ENCODE data around the gene CLSTN1. TPM values are rescaled to one million over a fixed set of nuclear protein-coding genes. Genes with fewer than 3 reads are reported as not detected.

CLSTN1 gene
- total and polyA plus RNA-seq, 10 of the 15 experiments (the other 5 are each of a cell fraction or from before 2014, with no cell fraction given), result 2.7 to 64.4 (median 23.2) TPM

GRCh38 chr1:9850442-9851162 lies 26.8 kb upstream of the CLSTN1 start:
- no peak for FAIRE-seq
- Histone ChIP-seq H3K4me3 (no peak overlapping the region; the same call in 1 of the 2 replicates), H3K9ac (ENCODE audit: control insufficient read depth, insufficient read depth, low read length) (no peak overlapping the region), H3K27me3 (replicated peaks in 1 of 2; ENCODE audit: control insufficient read depth in 2 of 2, insufficient read depth in 2 of 2, low read length in 1 of 2) (no peaks in the 10 kb centered on the region), H3K79me2 (ENCODE audit: control insufficient read depth, insufficient read depth, low read length) (no peaks in the 10 kb centered on the region), H3K36me3 (ENCODE audit: control insufficient read depth in 2 of 2, insufficient read depth in 2 of 2, low read length in 1 of 2) (no peaks in the 10 kb centered on the region), H3K4me2 (ENCODE audit: control insufficient read depth, insufficient read depth) (peak overlapping the region; percentile 69), H4K20me1 (ENCODE audit: control insufficient read depth, insufficient read depth) (no peaks in the 10 kb centered on the region), H3K9me3 (replicated peaks; ENCODE audit: control insufficient read depth, insufficient read depth, low read length) (no peaks in the 10 kb centered on the region; the same call in 2 of the 3 replicates), H3K27ac (ENCODE audit: control insufficient read depth, insufficient read depth) (no peak overlapping the region), H3K4me1 (ENCODE audit: control insufficient read depth, insufficient read depth, low read length) (peaks cover 8% of the 10 kb centered on the region), H2AFZ (ENCODE audit: control insufficient read depth, low read depth, low read length) (peak overlapping the region; percentile 59)
- ChIA-PET SMC1A (ENCODE audit: uncharacterized antibody, unreplicated experiment) (interaction anchor here (1.0 to 1.7 kb wide), 3 partner anchors 10 to 66 kb away, joined by 3 to 8 read pairs (median 4); no protein-coding TSS in a partner anchor), CTCF (interaction anchor here (0.7 to 1.9 kb wide), 4 partner anchors 9 to 66 kb away, joined by 3 to 9 read pairs (median 3); no protein-coding TSS in a partner anchor), POLR2A (no interaction called here), RAD21 (ENCODE audit: unreplicated experiment) (interaction anchor here (0.8 kb wide), 1 partner anchor 13 kb away, joined by 3 read pairs; no protein-coding TSS in a partner anchor)
- ATAC-seq, result no peak
- BruUV-seq (replicated peaks), result no TSS peak
- no peak for DNase-seq (ENCODE audit: low read depth, low spot score)
- TF ChIP-seq ZNF687 (IDR thresholded peaks at IDR 0.05) (no peak), ZBTB4 (CRISPR knock-in tag; IDR thresholded peaks at IDR 0.05) (no peak), CEBPZ (IDR thresholded peaks at IDR 0.05; ENCODE audit: low read depth, low read length) (no peak)
- in situ Hi-C loops (cut with MboI), result no loop called here
- intact Hi-C loops (cut with micrococcal nuclease; ENCODE audit: unreplicated experiment), result no loop called here
- WGBS (ENCODE audit: insufficient coverage, insufficient replicate concordance, low lambda C conversion rate, missing lambda C conversion rate), result 33% methylated on average over 18 of the region's 18 CpGs
